CD4-positive, alpha-beta T cell treated with Interleukin-6 at 100 ng/mL for 8 hours (primary cell): ENCODE measurements around the gene GPC6.
"Not testable (repeated sequence)": the region's sequence is repeated elsewhere in the genome, so short reads cannot be mapped to it uniquely, and the experiment has no call there.

ENCODE experiments used
- DNase-seq: peaks from one replicate; pipeline ENCODE4 v3.0.0-alpha.2; 2020; ENCODE audit warnings: mixed read lengths, low spot score

GPC6 gene

DNA sequence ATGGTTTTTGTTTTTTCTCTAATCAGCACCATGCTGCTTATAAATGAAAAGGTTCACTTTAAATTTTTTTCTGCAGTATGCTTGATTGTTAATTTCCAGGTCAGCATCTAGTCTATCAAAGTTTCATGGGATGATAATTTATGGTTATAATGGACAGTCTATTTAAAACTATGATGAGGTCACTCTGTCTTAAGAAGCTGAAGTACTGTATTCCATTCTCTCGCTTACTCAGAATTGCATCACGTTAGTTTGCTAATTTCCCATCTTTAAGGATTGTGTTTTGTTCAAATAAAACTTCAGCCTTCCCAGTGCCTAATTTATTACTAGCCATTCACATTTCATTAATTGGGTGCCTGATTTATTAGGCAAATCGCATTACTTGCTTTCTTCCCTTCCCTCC is 94.3 kb downstream of the GPC6 start:
- DNase-seq: no peak

DNA sequence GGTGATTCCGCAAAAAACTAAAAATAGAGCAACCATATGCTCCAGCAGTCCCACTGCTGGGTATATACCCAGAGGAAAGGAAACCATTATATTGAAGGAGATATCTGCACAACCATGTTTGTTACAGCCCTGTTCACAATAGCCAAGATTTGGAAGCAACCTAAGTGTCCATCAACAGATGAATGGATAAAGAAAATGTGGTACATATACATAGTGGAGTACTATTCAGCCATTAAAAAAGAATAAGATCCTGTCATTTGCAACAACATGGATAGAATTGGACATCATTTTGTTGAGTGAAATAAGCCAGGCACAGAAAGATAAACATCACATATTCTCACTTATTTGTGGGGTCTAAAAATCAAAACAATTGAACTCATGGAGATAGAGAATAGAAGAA is 97.3 kb downstream of the GPC6 start:
- not testable (repeated sequence) for DNase-seq

DNA sequence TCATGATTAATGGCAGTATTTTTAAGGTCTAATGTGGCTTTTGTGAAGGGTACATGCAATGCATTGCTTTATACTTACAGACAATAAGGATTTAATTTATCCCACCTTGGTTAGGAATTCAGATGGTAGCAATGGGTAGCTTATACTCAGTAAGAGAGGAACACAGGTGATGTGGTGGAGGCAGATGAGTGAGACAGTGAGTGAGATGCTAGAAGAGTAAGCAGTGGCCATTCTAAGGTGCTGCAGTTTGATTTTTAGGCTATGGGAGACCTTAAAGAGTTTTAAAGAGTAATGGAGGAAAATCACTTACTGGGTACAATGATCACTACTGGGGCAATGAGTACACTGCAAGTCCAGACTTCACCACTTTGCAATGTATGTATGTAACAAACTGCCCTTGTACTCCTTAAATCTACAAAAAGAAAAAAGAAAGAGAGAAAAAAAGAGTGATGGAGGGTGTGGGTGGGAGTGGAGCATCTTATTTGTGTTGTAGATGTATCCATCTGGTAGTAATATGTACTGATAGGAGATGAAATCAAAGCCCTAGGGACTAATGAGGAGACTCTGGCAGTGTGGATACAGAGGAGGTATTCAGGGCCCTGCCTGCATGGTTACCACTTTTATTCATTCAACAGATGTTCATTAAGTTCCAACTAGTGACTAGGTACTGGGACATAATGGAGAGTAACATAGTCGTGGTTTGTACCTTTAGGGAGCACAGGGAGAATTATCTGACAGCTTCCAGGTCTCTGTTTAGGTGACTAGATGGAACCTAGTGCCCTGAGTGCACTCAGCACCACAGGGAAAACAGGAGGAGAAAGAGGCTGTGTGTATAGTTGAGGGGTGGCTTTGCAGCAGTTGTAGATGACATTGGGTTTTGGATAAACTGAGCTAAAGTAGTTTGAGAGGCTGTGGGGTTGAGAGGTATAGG is 99.0 kb downstream of the GPC6 start:
- DNase-seq: no peak

DNA sequence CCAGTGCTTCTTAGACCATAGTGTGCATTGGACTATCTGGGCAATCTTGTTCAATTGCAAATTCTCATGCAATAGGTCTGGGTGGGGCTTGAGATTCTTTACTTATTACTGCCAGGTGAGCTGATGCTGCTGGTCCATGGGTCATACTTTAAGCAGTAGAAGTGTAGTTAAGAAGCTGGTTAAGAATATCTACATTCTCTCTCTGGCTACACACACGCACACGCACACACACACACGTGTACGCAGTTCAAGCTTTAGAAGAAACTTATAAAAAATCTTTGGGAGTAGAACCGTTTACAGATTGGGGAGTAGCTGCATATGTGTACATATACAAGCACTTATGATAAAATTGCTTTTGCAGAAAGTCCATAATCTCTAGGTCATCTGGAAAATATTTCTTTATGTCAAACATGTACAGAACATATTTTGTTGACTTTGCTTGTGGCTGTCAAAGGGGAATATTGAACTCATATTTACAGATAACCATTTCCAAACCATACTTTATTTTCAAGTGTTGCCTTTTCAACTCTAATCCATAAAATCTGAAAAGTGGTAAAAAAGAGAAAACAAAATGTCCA is 99.7 kb downstream of the GPC6 start:
- no peak for DNase-seq

DNA sequence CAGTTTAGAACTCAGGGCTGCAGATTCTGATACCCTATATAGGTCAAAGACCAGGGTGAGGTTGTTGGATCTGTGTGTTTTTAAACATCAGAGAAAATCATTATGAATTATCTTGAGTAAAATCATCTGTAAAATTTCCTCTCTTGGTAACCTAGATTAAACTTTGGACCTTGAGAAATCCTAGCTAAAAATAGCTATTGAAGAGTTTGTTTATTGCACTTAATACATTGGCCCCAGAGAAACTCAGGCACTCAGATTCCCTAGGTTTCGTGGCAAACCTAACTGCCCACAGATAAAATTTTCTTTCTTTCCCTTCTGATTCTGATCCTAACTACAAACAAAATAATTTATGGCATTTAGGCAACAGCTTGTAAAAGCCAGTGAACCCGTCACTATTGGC is 102.3 kb downstream of the GPC6 start:
- DNase-seq: no peak

DNA sequence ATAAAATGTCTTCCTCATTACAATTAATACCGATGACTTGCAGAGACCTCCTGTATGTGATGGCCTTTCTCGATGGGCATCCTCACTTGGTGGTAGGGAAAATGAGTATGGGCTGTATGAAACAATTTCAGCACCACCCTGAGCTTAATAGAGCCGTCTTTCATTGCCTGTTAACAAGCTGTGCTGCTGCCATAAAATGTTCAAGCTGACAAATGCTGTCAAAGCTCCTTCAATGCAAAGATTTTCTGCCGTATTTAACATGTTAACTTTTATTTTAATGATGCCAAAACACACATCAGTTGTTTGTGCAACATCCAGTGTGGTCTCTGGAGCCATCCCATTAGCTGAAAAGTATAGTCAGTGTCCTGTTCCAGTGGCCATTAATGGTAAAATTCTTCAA is 110.1 kb downstream of the GPC6 start:
- DNase-seq: no peak

DNA sequence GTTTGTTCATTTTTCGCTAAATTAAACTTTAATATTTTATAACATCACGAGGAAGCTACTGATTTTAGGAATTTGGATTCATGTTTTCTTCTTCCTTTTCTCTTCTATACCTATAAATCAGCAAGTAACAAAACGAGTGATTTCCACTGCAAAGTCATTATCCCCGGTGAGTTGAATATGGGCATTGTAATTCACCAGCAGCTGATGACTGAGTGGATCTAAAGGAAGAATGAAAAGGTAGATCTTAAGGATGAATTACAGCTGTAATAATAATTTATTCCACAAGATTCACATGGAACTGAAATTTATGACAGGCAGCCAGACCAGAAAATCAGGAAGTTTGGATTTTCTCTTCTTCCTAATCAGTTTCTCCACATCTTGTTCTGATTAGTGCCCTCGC is 111.4 kb downstream of the GPC6 start:
- DNase-seq: no peak

DNA sequence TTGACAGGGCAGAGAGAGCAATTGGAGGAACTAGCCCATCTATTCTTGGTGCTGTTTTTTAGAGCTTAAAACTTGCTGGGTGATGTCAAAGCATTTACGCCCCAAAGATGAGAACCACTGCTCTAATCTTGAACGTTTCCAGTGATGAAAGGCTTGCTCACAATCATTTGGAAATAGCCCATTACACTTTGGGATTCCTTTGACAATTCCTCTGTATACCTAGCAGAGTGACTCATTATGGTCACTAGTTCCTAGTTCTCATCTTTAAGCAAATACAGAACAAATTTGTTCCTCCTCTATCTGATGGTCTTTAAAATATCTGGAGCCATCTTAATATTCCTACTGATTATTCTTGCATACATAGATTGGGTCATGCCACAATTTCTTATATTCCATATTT is 112.3 kb downstream of the GPC6 start:
- DNase-seq: no peak

DNA sequence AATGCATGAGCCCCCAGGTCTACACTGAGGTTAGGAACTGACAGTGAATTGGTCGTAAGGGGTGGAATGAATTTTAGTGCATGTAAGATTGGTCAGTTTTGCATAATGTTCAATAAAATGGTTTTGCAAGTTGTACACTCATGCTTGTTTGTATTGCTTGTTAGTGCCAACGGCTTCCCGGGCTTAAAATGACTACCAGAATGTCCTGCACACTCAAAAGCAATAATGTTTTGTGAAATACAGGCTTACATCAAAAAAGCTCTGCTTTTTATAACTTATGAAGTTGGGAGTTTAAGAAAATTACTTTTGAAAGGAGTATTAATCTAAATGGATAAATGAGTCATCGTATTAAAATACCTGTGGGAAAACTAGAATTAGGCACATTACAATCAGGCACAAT is 112.9 kb downstream of the GPC6 start:
- no peak for DNase-seq

DNA sequence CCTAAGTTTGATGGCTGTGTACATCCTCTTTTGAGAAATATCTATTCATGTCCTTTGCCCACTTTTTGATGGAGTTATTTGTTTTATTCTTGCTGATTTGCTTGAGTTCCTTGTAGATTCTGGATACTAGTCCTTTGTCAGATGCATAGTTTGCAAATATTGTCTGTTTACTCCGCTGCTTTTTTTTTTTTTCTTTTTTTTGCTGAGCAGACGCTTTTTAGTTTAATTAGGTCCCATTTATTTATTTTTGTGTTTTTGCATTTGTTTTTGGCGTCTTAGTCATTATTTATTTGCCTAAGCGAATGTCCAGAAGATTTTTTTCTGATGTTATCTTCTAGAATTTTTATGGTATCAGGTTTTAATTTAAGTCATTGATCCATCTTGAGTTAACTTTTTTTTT is 114.9 kb downstream of the GPC6 start:
- DNase-seq: no peak

DNA sequence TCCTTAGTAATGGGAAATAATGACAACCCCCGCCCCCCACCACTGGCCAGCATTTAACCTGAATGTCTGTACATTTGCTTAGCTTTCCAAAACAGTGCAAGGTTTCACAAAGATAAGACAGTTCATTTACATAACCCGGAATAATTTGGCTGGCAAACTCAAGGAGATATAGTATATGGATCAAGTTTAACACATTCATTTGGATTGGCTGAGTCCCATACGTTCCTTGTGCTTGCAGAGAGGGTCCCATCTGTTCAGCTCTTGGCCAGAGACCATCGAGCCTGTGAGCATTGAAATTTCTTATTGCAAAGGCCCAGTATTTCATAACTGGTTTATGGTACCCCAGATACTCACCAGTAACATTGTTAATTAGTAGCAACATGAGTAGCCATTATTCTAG is 116.5 kb downstream of the GPC6 start:
- no peak for DNase-seq

DNA sequence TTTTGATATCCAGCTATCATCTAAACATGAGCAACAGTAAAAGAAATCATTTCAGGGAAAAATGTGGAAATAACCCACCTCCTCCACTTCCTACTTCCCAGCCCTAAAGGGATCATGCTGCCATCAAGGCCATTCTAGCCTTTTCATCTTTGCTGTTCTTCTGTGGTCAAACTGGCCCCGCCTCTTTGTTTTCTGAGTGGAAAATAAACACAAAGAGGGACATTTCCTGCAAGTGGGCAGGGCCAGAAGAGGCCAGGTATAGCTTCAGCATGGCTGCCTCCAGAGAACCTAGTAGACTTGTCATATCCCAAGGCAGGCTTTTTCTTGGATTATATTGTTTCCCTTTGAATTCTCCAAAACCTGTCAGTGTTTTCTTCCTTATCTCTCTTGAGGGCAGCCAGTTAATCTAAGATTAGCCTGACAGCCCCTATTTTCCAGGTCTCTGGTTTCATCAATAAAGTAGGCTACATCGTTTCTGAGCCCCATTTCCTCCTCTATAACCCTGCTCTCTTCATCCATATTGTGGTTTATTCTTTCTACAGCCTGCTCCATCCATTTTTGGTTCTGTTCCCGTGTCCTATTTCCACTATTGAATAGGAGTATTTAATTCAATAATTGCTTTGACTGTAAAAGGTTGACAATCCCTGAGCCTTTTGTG is 117.6 kb downstream of the GPC6 start:
- no peak for DNase-seq

DNA sequence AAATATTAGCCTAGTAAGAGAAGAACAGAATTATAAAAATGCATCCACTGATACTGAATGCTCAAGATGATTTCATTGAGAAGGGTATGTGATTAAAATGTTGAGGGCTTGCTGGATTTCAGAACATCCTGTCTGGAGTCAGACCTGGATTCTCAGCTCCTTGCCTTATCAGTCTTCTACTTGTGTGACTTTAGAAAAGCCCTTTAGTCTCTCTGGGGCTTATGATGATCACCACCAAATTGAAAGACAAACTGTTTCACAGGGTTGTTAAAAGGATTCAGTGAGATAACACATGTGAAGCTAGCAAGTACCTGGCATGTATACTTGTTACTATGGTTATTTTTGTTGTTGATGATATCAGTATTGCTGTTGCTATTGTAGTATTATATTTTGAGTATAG is 118.4 kb downstream of the GPC6 start:
- no peak for DNase-seq

DNA sequence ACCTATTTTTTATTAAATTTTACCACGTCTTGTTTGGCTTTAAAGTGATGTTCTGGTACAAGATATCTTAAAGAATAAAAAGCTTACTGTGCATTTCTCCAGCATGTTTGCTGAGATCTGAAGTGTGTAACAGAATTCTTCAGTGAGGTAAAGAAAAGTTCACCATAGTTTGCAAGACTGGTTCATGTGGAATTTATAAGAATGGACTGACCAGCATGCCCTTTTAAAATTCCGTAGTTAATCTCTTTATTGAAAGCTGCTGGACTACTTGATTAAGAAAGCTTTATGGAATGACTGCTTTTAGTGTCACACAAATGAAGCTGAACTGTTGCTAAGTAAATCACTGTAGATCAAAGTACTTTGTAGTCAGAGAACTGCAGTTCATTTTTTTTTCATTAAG is 119.2 kb downstream of the GPC6 start:
- DNase-seq: no peak

DNA sequence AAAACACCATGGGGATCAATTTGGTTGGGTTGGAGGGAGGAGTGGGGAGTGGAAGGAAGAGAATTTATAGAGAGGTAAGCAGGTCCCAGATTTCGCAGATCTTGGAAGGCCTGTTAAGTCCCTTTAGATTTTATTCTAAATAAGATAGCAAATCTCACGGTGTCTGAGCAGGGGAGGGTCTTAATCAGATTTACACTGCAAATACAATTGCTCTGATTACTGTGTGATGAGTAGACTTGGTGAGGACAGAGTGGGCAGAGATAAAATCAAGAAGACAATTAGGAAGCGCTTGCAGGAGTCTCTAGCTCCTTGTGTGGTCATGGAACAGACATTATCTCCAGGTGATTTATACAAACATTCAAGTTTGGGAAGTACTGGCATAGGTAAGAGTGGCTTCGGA is 126.0 kb downstream of the GPC6 start:
- DNase-seq: no peak

DNA sequence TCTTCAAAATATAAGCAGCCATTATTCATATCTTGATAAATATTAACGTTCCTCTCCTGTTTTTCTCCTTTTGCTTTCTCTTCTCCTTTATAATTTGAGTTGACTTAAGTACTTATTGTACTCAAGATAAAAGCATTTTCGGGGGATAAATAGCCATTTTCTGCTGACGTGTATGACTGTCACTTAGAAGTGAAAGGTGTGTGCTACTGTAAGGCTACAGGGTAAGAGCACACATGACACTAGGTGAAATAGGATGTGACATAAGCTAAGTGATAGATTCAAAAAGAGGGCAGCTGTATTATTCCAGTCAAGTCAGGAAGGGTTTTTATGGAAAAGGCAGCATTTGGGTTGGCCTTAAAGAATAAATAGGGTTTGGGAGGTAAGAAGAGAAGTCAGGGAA is 128.5 kb downstream of the GPC6 start:
- DNase-seq: no peak

DNA sequence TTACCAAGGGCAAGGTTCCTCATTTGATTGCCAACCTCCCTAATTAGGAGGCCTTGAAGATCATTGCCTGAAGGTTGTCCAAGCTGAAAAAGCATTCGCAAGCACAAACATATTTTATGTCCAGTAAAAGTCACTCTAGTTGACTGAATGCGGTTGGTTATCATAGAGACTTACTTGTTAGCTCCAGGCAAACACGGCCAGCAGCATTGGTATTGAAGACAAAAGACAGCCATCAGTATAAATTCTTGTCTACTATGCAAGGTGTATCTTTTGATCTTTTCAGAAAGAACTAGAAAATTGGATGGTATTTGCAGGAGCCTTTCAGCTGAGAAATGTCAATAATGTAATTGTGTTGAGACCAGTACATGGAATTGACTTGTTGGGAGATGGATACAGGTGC is 129.9 kb downstream of the GPC6 start:
- DNase-seq: no peak

DNA sequence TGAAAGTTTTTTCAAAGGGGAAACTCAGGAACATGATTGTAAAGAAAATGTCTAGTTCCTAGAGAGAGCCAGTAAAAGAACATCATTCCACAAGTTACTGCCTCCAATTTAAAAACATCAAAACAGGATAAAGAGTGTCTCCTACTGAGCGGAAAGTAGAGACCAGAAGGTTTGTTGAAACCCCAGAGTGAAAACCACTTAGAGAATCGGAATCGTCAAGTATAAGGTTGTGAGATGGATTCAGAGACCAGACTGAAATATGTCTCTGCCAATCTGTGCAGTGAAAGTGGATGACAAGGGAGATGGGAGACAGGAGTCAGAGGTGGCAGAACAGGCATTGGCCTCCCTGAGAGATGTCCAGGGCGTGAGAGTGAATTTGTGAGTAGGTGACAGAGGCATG is 133.4 kb downstream of the GPC6 start:
- no peak for DNase-seq

DNA sequence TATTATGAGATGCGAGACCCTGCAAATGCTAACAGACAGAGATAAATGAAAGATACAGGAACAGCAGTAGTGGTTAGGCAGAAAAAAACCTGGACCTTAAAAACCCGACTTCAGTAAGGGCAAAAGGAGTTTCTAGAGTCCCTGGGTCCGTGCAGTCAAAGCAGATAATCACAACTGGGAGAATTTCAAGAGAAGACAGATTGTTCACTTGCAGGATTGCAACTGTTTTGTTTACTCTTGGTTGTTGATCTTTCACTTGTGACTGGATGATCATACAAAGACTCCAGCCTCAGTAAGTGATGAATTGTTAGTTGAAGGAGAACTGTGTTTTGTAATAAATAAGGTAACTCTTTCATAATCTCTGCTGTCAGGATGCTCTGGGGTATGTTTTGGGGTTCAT is 135.1 kb downstream of the GPC6 start:
- DNase-seq: no peak

DNA sequence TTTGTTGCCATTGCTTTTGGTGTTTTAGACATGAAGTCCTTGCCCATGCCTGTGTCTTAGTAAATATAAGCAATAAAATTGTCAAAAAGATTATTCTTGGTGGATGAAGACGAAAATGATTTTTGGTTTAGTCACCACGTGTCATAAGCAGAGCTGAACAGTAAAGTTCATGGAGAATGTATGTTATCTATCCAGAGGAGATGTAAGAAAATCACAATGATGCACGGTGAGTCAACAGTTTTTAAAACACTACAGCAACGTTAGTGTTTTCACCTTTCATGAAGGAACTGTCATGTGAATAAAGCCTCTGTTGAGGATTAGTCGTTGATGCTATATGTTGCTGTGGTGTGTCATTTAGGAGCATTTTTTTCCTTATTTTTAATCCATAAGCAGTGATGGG is 137.6 kb downstream of the GPC6 start:
- DNase-seq: no peak

DNA sequence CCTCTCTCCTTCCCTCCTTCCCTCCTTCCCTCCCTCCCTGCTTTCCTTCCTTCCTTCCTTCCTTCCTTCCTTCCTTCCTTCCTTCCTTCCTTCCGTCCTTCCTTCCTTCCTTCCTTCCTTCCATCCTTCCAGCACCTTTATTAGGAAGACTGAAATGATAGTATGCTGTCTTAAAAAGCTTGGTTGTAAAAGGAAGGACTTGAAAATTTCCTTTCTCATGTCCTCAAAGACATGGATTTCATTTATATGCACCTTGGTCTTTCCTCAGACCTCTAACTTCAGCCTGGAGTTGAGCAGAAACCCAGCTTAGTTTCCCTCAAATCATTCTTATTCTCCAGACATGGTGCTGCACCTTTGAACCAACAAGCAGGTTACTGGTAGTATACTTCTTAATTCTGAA is 141.7 kb downstream of the GPC6 start:
- DNase-seq: no peak

DNA sequence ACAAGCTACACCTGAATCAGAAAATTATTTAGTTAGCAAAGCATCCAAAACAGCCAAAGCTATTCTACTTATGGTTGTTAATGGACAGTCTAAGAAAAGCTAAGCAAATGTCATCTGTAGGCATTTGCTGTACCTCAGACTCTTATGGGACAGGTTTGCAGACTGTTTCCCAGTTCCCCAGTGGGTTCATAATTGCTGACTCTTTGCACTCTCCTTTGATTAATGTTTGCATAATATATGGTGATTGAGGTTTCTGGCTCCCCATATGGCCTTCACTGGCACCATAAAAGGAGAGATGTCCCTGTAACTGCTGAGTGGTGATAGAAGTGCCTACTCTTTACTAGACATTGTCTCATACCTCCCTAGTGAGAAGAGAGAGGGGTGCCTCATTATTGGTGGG is 142.1 kb downstream of the GPC6 start:
- no peak for DNase-seq

DNA sequence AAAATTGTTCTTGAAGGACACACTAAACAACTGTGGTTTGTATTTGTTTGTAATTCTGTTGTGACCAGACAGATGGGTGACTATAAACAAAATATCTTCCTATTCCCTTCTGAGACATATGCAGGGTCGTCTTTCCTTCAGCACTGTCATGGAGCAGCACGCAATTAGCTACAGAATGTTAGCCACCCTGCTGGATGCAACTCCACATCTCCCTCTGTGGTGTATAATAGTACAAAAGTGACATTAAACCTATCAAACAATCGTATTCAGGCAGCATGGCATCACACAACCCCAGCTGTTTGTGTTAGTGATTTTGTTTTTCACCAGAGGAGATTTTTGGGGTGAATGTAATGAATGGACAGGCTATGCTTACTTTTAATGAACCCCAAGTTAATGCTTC is 146.2 kb downstream of the GPC6 start:
- DNase-seq: no peak
